OCI-LY3 (cell line): Measurements from ENCODE around the gene ACTR5.

Experiments
- H2AFZ ChIP-seq: fragments of 200-600, 300-600 bp; shearing (Covaris generic); 2 replicates; pipeline ENCODE4 v1.6.0; 2014; ENCODE audit warnings: antibody characterized with exemption, low read depth, low read length
- H3K27ac ChIP-seq: fragments of 200-600, 300-600 bp; sonication (generic); 2 replicates; pipeline ENCODE4 v1.5.1; 2014; ENCODE audit warnings: mild to moderate bottlenecking, low read length, moderate library complexity, mixed read lengths
- H3K27me3 ChIP-seq: fragments of 200-600, 300-600 bp; sonication (generic); 2 replicates; pipeline ENCODE4 v1.6.1; 2014; ENCODE audit warnings: low read depth, low read length, mixed read lengths
- H3K36me3 ChIP-seq: fragments of 200-600, 300-600 bp; sonication (generic); replicated peaks from 2 replicates; pipeline ENCODE3; 2014; ENCODE audit warnings: low read depth, low read length, mixed read lengths
- H3K4me1 ChIP-seq: fragments of 300-600, 200-600 bp; sonication (generic); 2 replicates; pipeline ENCODE4 v1.6.1; 2014; ENCODE audit warnings: low read length, mixed read lengths
- H3K4me2 ChIP-seq: fragments of 200-600, 300-600 bp; sonication (generic); 2 replicates; pipeline ENCODE4 v1.6.1; 2014; ENCODE audit warnings: low read length, mixed read lengths
- H3K4me3 ChIP-seq: fragments of 300-600, 200-600 bp; sonication (generic); 2 replicates; pipeline ENCODE4 v1.5.1; 2014; ENCODE audit warnings: antibody characterized with exemption, mild to moderate bottlenecking, low read length, moderate library complexity
- H3K79me2 ChIP-seq: fragments of 300-600, 200-600 bp; shearing (Covaris generic); 2 replicates; pipeline ENCODE4 v1.6.1; 2014; ENCODE audit warnings: mild to moderate bottlenecking, low read length, mixed read lengths
- H3K9ac ChIP-seq: fragments of 300-600, 200-600 bp; shearing (Covaris generic); 2 replicates; pipeline ENCODE4 v1.6.0; 2014; ENCODE audit warnings: mild to moderate bottlenecking, low read length, moderate library complexity
- H3K9me3 ChIP-seq: fragments of 200-600, 300-600 bp; shearing (Covaris generic); 2 replicates; pipeline ENCODE4 v1.6.1; 2014; ENCODE audit warnings: low read length, mixed read lengths; ENCODE audit not compliant: insufficient read depth
- H4K20me1 ChIP-seq: fragments of 200-600, 300-600 bp; sonication (generic); 2 replicates; pipeline ENCODE4 v1.6.1; 2016; ENCODE audit warnings: low read length, mixed read lengths; ENCODE audit not compliant: insufficient read depth
- EZH2phosphoT487 ChIP-seq: fragments of 200-600 bp; shearing (Covaris generic); IDR thresholded peaks from 2 replicates; pipeline ENCODE4 v1.6.1; 2018; ENCODE audit warnings: antibody characterized with exemption, mixed run types, low read depth
- TF ChIP-seq, protein P1 (sequence below): fragments of 200-600, 300-600 bp; sonication (generic); IDR thresholded peaks from 2 replicates; pipeline ENCODE4 v1.5.1; 2014; ENCODE audit warnings: antibody characterized with exemption, low read length, low read depth

ACTR5 gene

DNA sequence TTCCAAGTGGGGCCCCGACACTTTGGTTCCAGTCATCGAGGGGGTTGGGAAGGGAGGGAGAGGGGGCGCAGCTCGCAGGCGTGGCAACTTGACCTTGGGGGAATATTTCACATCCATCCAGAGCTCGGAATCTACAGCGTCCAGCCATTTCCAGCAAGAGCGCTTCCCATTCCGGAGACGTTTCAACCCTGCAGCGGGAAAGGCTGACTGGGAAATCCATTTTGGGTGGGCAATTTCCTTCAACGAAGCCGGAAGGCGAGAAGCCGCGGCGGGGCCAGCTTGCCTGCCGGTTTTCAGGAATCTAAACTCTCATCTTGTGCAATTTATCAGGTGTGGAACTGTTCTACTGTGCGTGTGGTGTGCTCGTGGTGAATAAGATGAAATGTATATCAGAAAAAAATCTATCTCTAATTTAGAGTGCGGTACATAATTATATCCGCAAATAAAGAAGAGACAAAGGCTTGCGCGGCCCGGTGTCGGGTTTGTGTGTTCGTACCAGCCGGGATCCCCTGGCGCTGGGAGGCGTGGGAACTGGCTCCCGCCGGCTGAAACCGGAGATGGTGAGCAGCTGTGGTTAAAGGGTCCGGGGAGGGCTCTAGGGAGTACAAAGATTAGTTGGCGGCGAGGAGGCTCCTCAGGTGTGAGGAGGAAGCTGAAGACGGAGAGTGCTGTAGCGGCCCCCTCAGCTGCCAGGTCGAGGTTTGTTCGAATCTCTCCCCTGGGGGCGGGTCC, 19.2 kb upstream of the ACTR5 start:
- no peaks in the 10 kb centered on the region for H3K9me3 ChIP-seq
- H3K27me3 ChIP-seq, result peaks cover 34% of the 10 kb centered on the region

DNA sequence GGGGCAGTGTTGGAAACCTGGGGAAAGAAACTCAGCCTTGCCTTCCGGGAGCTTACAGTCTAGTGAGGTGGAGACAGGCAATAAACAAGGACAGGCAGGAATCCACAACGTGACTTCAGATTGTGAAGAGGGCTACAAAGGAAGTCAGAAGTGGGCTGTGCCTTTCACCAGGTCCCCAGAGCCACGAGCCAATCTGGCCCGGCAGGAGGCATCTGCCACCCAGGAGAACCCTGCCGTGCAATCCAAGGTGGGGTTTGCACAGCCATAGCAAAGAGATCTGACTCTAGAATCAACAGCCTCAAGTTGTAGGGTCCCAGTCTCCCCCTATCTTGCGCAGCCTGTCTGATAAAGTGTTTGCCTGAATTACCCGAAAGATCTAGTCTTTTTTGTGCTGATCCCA, 18.5 kb upstream of the ACTR5 start:
- Histone ChIP-seq H3K4me1 (peaks cover 3% of the 10 kb centered on the region; the same call in 1 of the 2 replicates), H3K9me3 (no peaks in the 10 kb centered on the region), H3K36me3 (no peaks in the 10 kb centered on the region), H2AFZ (no peak overlapping the region), H4K20me1 (no peaks in the 10 kb centered on the region), H3K4me3 (no peak overlapping the region), H3K79me2 (no peaks in the 10 kb centered on the region), H3K4me2 (no peak overlapping the region), H3K27me3 (peaks cover 39% of the 10 kb centered on the region), H3K9ac (no peak overlapping the region), H3K27ac (no peak overlapping the region)
- TF ChIP-seq, protein P1, sequence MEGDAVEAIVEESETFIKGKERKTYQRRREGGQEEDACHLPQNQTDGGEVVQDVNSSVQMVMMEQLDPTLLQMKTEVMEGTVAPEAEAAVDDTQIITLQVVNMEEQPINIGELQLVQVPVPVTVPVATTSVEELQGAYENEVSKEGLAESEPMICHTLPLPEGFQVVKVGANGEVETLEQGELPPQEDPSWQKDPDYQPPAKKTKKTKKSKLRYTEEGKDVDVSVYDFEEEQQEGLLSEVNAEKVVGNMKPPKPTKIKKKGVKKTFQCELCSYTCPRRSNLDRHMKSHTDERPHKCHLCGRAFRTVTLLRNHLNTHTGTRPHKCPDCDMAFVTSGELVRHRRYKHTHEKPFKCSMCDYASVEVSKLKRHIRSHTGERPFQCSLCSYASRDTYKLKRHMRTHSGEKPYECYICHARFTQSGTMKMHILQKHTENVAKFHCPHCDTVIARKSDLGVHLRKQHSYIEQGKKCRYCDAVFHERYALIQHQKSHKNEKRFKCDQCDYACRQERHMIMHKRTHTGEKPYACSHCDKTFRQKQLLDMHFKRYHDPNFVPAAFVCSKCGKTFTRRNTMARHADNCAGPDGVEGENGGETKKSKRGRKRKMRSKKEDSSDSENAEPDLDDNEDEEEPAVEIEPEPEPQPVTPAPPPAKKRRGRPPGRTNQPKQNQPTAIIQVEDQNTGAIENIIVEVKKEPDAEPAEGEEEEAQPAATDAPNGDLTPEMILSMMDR, result no peak
- TF ChIP-seq EZH2phosphoT487, result no peak

More for the DNA sequence above, 19.2 kb upstream of the ACTR5 start:
- Histone ChIP-seq H3K4me1 (peaks cover 3% of the 10 kb centered on the region; the same call in 1 of the 2 replicates), H3K4me2 (no peak overlapping the region), H3K79me2 (no peaks in the 10 kb centered on the region), H3K36me3 (no peaks in the 10 kb centered on the region), H4K20me1 (no peaks in the 10 kb centered on the region), H3K27ac (no peak overlapping the region), H3K9ac (no peak overlapping the region), H3K4me3 (no peak overlapping the region), H2AFZ (no peak overlapping the region)
- TF ChIP-seq, protein P1, result no peak
- no peak for TF ChIP-seq EZH2phosphoT487

DNA sequence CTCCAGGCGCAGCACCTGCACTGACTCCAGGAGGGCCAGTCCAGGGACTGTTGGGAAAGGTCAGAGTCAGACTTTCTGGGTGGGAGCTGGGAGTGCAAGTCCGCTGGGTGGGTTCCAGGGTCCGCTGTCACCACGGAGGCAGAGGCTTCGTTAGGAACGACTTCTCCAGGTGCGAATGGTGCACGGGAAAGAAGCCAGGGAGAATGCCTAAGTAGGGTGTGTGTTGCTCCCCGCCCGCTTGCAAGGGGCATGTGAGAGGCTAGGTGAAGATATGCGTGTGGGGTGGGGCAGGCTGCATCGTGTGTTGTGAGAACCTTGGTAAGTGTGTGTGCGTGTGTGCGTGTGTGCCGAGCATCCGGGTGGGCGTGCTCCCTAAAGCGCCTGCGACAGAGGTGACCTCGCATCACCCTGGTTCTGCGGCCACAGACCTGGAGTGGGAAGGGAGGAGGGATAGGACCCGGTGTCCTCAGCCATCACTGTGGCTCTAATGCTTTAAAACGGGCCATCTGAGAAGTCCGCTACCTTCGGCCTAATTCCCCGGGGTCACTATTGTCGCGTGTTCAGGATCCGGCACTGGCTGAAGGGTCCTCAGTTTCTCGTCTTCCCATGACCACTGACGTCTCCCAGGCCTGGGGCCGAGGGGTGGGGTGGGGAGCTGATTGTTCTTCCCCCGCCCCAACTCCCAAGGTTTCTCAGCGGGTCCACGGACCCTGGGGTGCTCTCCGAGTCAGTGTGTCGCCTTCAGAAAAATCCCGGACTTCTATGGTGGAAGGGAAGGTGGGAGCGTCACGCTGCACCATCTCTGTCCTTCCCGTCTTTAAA, 17.9 kb upstream of the ACTR5 start:
- H3K4me1 ChIP-seq, result peaks cover 3% of the 10 kb centered on the region; the same call in 1 of the 2 replicates
- no peak overlapping the region for H3K27ac ChIP-seq
- TF ChIP-seq, protein P1, result no peak
- TF ChIP-seq EZH2phosphoT487, result no peak
- H3K36me3 ChIP-seq, result no peaks in the 10 kb centered on the region
- no peaks in the 10 kb centered on the region for H3K9me3 ChIP-seq
- H3K27me3 ChIP-seq, result peaks cover 42% of the 10 kb centered on the region
- H3K79me2 ChIP-seq, result no peaks in the 10 kb centered on the region
- no peak overlapping the region for H3K4me3 ChIP-seq
- H4K20me1 ChIP-seq, result no peaks in the 10 kb centered on the region
- H2AFZ ChIP-seq, result no peak overlapping the region
- no peak overlapping the region for H3K4me2 ChIP-seq
- no peak overlapping the region for H3K9ac ChIP-seq
